Panc1 (cell line): Measurements from ENCODE around the gene BMX. TPM values are rescaled to one million over a fixed set of nuclear protein-coding genes. Genes with fewer than 3 reads are reported as not detected.

Source experiments
- ATAC-seq: fragments of 200-7000 bp; cut with Tn5 transposase; 2 replicates; pipeline ENCODE4 v1.9.1; 2020; ENCODE audit warnings: mild to moderate bottlenecking, moderate library complexity
- BruUV-seq: library from RNA; stranded (reverse); fragments of 400-500 nt; replicated peaks from 2 replicates; lab custom pipeline; 2021; lab: Mats Ljungman, UMichigan
- CTCF ChIA-PET: fragments of 300-600 bp; sonication (Branson Sonifier 250); formaldehyde crosslinking; loops from one replicate; lab custom pipeline; 2022; ENCODE audit warnings: antibody characterized with exemption; lab: Charles Lee
- POLR2A ChIA-PET: fragments of 300-600 bp; sonication (Branson Sonifier 250); formaldehyde crosslinking; loops from one replicate; lab custom pipeline; 2022; ENCODE audit warnings: antibody characterized with exemption; lab: Charles Lee
- DNase-seq: peaks from one replicate; pipeline ENCODE4 v3.0.0-alpha.2; 2010; ENCODE audit warnings: low read depth, low spot score
- H3K27ac ChIP-seq: 2 replicates; pipeline ENCODE4 v1.5.1; 2011; ENCODE audit warnings: mild to moderate bottlenecking, low read length, inconsistent platforms
- H3K27me3 ChIP-seq: fragments of 200-500 bp; sonication (Bioruptor generic); 2 replicates; pipeline ENCODE4 v1.6.0; 2014; ENCODE audit warnings: low read length, inconsistent platforms; ENCODE audit not compliant: control insufficient read depth, insufficient read depth
- H3K36me3 ChIP-seq: fragments of 200-500 bp; sonication (Bioruptor generic); 2 replicates; pipeline ENCODE4 v1.5.1; 2014; ENCODE audit warnings: inconsistent platforms, mild to moderate bottlenecking, low read length, moderate library complexity; ENCODE audit not compliant: control insufficient read depth, insufficient read depth
- H3K4me1 ChIP-seq: 2 replicates; pipeline ENCODE4 v1.5.1; 2011; ENCODE audit warnings: inconsistent platforms, mild to moderate bottlenecking, low read length, moderate library complexity; ENCODE audit not compliant: control insufficient read depth, insufficient read depth
- H3K4me3 ChIP-seq, 2 experiments: 2 replicates each; pipeline ENCODE4 v1.5.1; 2011 to 2012; ENCODE audit warnings: low read depth in 2 of 2, low read length in 2 of 2, mild to moderate bottlenecking in 2 of 2, inconsistent platforms in 1 of 2, moderate library complexity in 1 of 2
- H3K9me3 ChIP-seq: fragments of 200-500 bp; sonication (Bioruptor generic); 2 replicates; pipeline ENCODE4 v1.5.1; 2014; ENCODE audit warnings: low read depth, mild to moderate bottlenecking, inconsistent platforms, low read length, moderate library complexity; ENCODE audit not compliant: control insufficient read depth, insufficient read depth
- POLR2AphosphoS5 ChIP-seq: IDR thresholded peaks from 2 replicates; pipeline ENCODE4 v1.6.1; 2012; ENCODE audit warnings: mild to moderate bottlenecking, low read depth, low read length, moderate library complexity
- REST ChIP-seq, 2 experiments: IDR thresholded peaks; 2 replicates each; pipeline ENCODE4 v1.6.1; 2011 to 2012; ENCODE audit warnings: low read depth in 2 of 2, control low read depth in 1 of 2, low read length in 1 of 2, mild to moderate bottlenecking in 1 of 2, moderate library complexity in 1 of 2; ENCODE audit not compliant: insufficient read depth in 1 of 2
- SIN3A ChIP-seq: IDR thresholded peaks from 2 replicates; pipeline ENCODE4 v1.6.1; 2012; ENCODE audit warnings: low read depth, mild to moderate bottlenecking, low read length, moderate library complexity, borderline replicate concordance; ENCODE audit not compliant: insufficient read depth
- TCF7L2 ChIP-seq: IDR thresholded peaks from 2 replicates; pipeline ENCODE4 v1.6.1; 2011; ENCODE audit warnings: mild to moderate bottlenecking, low read depth, low read length, inconsistent platforms
- in situ Hi-C: cut with HindIII; loops from 2 replicates; pipeline ENCODE4 v1.10.0; 2016; ENCODE audit warnings: low sequenced_read_pairs, low pct_unique_long_range_greater_than_20kb
- intact Hi-C: fragments of 100-400 bp; cut with micrococcal nuclease; formaldehyde crosslinking; loops from one replicate; pipeline ENCODE4 v1.10.0; 2022; ENCODE audit not compliant: unreplicated experiment
- total RNA-seq: library from RNA; stranded (reverse); gene quantifications from one replicate; pipeline ENCODE4 v1.2.1, GENCODE V29; 2021; ENCODE audit not compliant: unreplicated experiment
- TF ChIP-seq, protein P1 (sequence below): fragments of 450-650 bp; IDR thresholded peaks from 2 replicates; pipeline ENCODE4 v1.5.1; 2017; ENCODE audit warnings: mild to moderate bottlenecking

BMX gene
- total RNA-seq, 1 experiment from 2014 or later, result not detected

DNA sequence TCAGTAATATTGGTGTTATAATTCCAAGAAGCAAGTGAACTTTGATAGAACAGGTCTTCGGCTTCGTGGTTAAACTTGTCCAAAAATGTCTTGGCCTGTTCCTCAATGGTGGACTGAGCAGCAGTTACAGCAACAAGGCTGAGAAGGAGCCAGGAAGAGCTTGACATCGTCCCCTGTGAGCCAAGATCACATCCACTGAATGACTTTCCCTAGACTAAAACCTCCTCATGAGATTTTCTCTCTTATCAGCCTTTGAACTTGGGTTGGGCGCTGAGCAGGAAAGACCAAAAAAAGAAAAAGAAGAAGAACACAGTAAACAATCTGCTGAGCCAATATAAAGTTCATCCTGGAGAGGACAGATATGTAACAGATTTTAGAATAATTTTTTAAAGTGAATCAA lies 100.1 kb downstream of the BMX start, which contains the start of gene ACE2:
Gene ACE2, minus strand, starts transcription at position 216 of the 400 bp plus-strand sequence. Its CDS starts 49 bp downstream, at position 167.
- ATAC-seq (no peak), DNase-seq (no peak)
- H3K27me3 ChIP-seq, result no peaks in the 10 kb centered on the region
- POLR2A ChIA-PET, result no interaction called here
- H3K9me3 ChIP-seq, result no peaks in the 10 kb centered on the region
- intact Hi-C loops (no loop called here), in situ Hi-C loops (no loop called here)
- no peak for TF ChIP-seq POLR2AphosphoS5
- TF ChIP-seq SIN3A, result no peak
- TF ChIP-seq REST (IDR thresholded peaks at IDR 0.05; ENCODE audit: insufficient read depth in 1 of 2, low read depth in 2 of 2, low read length in 1 of 2), result no peak
- TF ChIP-seq, protein P1, sequence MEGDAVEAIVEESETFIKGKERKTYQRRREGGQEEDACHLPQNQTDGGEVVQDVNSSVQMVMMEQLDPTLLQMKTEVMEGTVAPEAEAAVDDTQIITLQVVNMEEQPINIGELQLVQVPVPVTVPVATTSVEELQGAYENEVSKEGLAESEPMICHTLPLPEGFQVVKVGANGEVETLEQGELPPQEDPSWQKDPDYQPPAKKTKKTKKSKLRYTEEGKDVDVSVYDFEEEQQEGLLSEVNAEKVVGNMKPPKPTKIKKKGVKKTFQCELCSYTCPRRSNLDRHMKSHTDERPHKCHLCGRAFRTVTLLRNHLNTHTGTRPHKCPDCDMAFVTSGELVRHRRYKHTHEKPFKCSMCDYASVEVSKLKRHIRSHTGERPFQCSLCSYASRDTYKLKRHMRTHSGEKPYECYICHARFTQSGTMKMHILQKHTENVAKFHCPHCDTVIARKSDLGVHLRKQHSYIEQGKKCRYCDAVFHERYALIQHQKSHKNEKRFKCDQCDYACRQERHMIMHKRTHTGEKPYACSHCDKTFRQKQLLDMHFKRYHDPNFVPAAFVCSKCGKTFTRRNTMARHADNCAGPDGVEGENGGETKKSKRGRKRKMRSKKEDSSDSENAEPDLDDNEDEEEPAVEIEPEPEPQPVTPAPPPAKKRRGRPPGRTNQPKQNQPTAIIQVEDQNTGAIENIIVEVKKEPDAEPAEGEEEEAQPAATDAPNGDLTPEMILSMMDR, result no peak
- TF ChIP-seq TCF7L2, result no peak
- CTCF ChIA-PET, result no interaction called here
- no TSS peak for BruUV-seq
- no peak within 1 kb of the TSS for H3K4me3 ChIP-seq
- no peaks in the 10 kb centered on the region for H3K4me1 ChIP-seq
- no peak within 1 kb of the TSS for H3K27ac ChIP-seq
- H3K36me3 ChIP-seq, result no peaks in the 10 kb centered on the region

DNA sequence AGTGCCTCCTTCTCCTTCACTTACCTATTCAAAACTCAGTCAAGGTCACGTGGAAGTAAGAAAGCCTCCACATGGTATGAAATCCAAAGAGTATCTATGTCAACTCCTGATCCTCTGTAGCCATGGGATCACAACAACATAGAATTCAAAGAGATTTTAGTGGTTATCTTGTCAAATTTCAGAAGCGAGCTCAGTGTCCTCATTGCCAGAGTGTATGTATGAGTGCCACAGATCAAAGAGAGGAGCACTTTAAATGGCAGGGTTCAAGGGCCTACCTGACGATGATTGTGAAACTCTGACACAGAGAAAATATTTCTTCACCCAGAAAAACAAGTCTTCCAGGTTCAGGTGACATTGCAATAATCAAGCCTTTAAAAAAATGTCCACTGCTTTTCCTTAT lies 101.3 kb downstream of the BMX start:
- H3K36me3 ChIP-seq, result no peaks in the 10 kb centered on the region
- no peak overlapping the region for H3K4me3 ChIP-seq
- ChIA-PET POLR2A (no interaction called here), CTCF (no interaction called here)
- intact Hi-C loops, result no loop called here
- H3K27me3 ChIP-seq, result no peaks in the 10 kb centered on the region
- no peaks in the 10 kb centered on the region for H3K9me3 ChIP-seq
- no peak for ATAC-seq
- H3K27ac ChIP-seq, result no peak overlapping the region
- BruUV-seq, result no TSS peak
- TF ChIP-seq, protein P1, result no peak
- TF ChIP-seq REST (IDR thresholded peaks at IDR 0.05; ENCODE audit: insufficient read depth in 1 of 2, low read depth in 2 of 2, low read length in 1 of 2), result no peak
- no peak for TF ChIP-seq TCF7L2
- no peak for TF ChIP-seq SIN3A
- TF ChIP-seq POLR2AphosphoS5, result no peak
- no peak for DNase-seq
- in situ Hi-C loops, result no loop called here
- H3K4me1 ChIP-seq, result no peaks in the 10 kb centered on the region
